K562 (cell line): ENCODE measurements around the gene BTBD16. TPM values are rescaled to one million over a fixed set of nuclear protein-coding genes. Genes with fewer than 3 reads are reported as not detected.

Experiments
- ATAC-seq: fragments of 200-7000 bp; cut with Tn5 transposase; 3 replicates; pipeline ENCODE4 v1.9.1; 2020; ENCODE audit warnings: moderate library complexity
- BruUV-seq: library from RNA; stranded (reverse); fragments of 400-500 nt; replicated peaks from 2 replicates; lab custom pipeline; 2021; lab: Mats Ljungman, UMichigan
- CTCF ChIA-PET: fragments of 300-600 bp; formaldehyde crosslinking; extraction: SDS; loops from one replicate; lab custom pipeline; 2021; ENCODE audit warnings: low intra/inter-chr PET ratio; lab: Yijun Ruan, JAX
- POLR2A ChIA-PET: fragments of 300-600, 350-650 bp; sonication (Branson Sonifier 250); formaldehyde crosslinking; extraction: SDS; loops from one replicate; lab custom pipeline; 2021; ENCODE audit warnings: antibody characterized with exemption, inconsistent platforms; lab: Yijun Ruan, JAX
- DNase-seq, 4 experiments: peaks; one replicate each; pipeline versions ENCODE4 v3.0.0 to v3.0.0-alpha.2; 2011 to 2018; ENCODE audit warnings: low spot score in 3 of 4, mixed read lengths in 3 of 4; ENCODE audit errors: extremely low read depth in 1 of 4
- FAIRE-seq: peaks from 2 replicates; lab custom pipeline; 2011; peaks lifted over from hg19 to GRCh38; lab: Jason Lieb, UNC
- H2AFZ ChIP-seq: 2 replicates; pipeline ENCODE4 v1.6.0; 2011; ENCODE audit warnings: low read depth, low read length, control low read depth, inconsistent platforms
- H3K27ac ChIP-seq: fragments of 200-600 bp; 3 replicates; pipeline ENCODE4 v1.8.0; 2011; ENCODE audit warnings: low read depth, mild to moderate bottlenecking, control low read depth, inconsistent platforms, low read length, moderate library complexity, mixed read lengths; ENCODE audit errors: extremely low read depth
- H3K27me3 ChIP-seq, 2 experiments: fragments of 300-600 bp in 1 of 2; 2 replicates in 1 of 2; 3 replicates in 1 of 2; pipeline versions ENCODE4 v1.6.0 to v1.8.0; 2011; ENCODE audit warnings: inconsistent platforms in 2 of 2, low read length in 2 of 2, mild to moderate bottlenecking in 1 of 2, mixed read lengths in 1 of 2, moderate library complexity in 1 of 2; ENCODE audit not compliant: control insufficient read depth in 2 of 2, insufficient read depth in 2 of 2
- H3K36me3 ChIP-seq: fragments of 300-600 bp; 3 replicates; pipeline ENCODE4 v1.8.0; 2011; ENCODE audit warnings: mild to moderate bottlenecking, low read length, inconsistent platforms; ENCODE audit not compliant: control insufficient read depth, insufficient read depth
- H3K4me1 ChIP-seq, 2 experiments: fragments of 200-600 bp in 1 of 2; replicated peaks in 1 of 2; 2 replicates in 1 of 2; 3 replicates in 1 of 2; pipeline versions ENCODE4 v1.5.1 to v1.8.0; 2011; ENCODE audit warnings: inconsistent platforms in 2 of 2, low read length in 2 of 2, mild to moderate bottlenecking in 1 of 2, mixed read lengths in 1 of 2, moderate library complexity in 1 of 2; ENCODE audit not compliant: control insufficient read depth in 2 of 2, insufficient read depth in 2 of 2
- H3K4me2 ChIP-seq: 2 replicates; pipeline ENCODE4 v1.6.1; 2011; ENCODE audit warnings: low read length, control low read depth, inconsistent platforms, mixed read lengths; ENCODE audit not compliant: insufficient read depth
- H3K4me3 ChIP-seq: fragments of 200-600 bp; sonication (generic), shearing (Covaris generic); 2 replicates; pipeline ENCODE4 v1.5.1; 2016; ENCODE audit warnings: control low read depth, inconsistent platforms
- H3K79me2 ChIP-seq: fragments of 200-600 bp; 3 replicates; pipeline ENCODE4 v1.8.0; 2011; ENCODE audit warnings: low read length, inconsistent platforms; ENCODE audit not compliant: control insufficient read depth, insufficient read depth
- H3K9ac ChIP-seq, 2 experiments: 2 replicates each; pipeline versions ENCODE4 v1.6.0 to v1.6.1; 2011; ENCODE audit warnings: low read depth in 2 of 2, low read length in 2 of 2, control low read depth in 1 of 2, inconsistent platforms in 1 of 2, mild to moderate bottlenecking in 1 of 2, mixed read lengths in 1 of 2; ENCODE audit not compliant: insufficient read depth in 1 of 2
- H3K9me1 ChIP-seq: one replicate; pipeline ENCODE4 v1.6.0; 2011; ENCODE audit warnings: inconsistent platforms, mild to moderate bottlenecking, low read length, moderate library complexity; ENCODE audit not compliant: control insufficient read depth, insufficient read depth
- H3K9me3 ChIP-seq: replicated peaks from 2 replicates; pipeline ENCODE4 v1.5.1; 2011; ENCODE audit warnings: low read depth, low read length, inconsistent platforms; ENCODE audit not compliant: control insufficient read depth, insufficient read depth
- H4K20me1 ChIP-seq: replicated peaks from 2 replicates; pipeline ENCODE4 v1.6.1; 2011; ENCODE audit warnings: low read length, inconsistent platforms, mixed read lengths; ENCODE audit not compliant: control insufficient read depth, insufficient read depth
- CHD2 ChIP-seq: IDR thresholded peaks from 2 replicates; pipeline ENCODE4 v1.6.1; 2011; ENCODE audit warnings: low read depth, low read length
- ETS2 ChIP-seq: IDR thresholded peaks from 2 replicates; pipeline ENCODE4 v1.6.1; 2016; ENCODE audit warnings: borderline replicate concordance, missing genetic modification characterization, mild to moderate bottlenecking, moderate library complexity, missing compliant biosample characterization; ENCODE audit not compliant: poor library complexity, severe bottlenecking
- NEUROD1 ChIP-seq: fragments of 150-350 bp; IDR thresholded peaks from 2 replicates; pipeline ENCODE4 v1.6.1; 2014; ENCODE audit warnings: borderline replicate concordance, low read length, low read depth; ENCODE audit not compliant: partially characterized antibody
- NFATC3 ChIP-seq: fragments of 450-650 bp; IDR thresholded peaks from 2 replicates; pipeline ENCODE4 v1.6.1; 2017; ENCODE audit warnings: mild to moderate bottlenecking
- WHSC1 ChIP-seq: IDR thresholded peaks from one replicate; pipeline ENCODE4 v1.6.1; 2012; ENCODE audit warnings: low read length, control low read depth, inconsistent platforms
- WGBS: fragments of 100-300 bp; shearing (Covaris generic); methylation state at CpG from one replicate; pipeline ENCODE4 v1.1.6; 2016; ENCODE audit warnings: low coverage, mixed read lengths; ENCODE audit not compliant: insufficient coverage; ENCODE audit errors: missing lambda C conversion rate; 5-methylcytosine and 5-hydroxymethylcytosine counted together
- in situ Hi-C: fragments of 300-500 bp; cut with MboI; formaldehyde crosslinking; loops from 4 replicates; pipeline ENCODE4 v1.15.0; 2018; ENCODE audit warnings: inconsistent platforms, mixed read lengths
- intact Hi-C: fragments of 100-400 bp; cut with micrococcal nuclease; formaldehyde crosslinking; loops from 2 replicates; pipeline ENCODE4 v1.14.2; 2022
- polyA plus RNA-seq, 8 experiments: library from polyadenylated mRNA; depleted of rRNA in 4 of 8; stranded (reverse) in 5 of 8; unstranded in 3 of 8; fragments of >200 nt; fragmentation: Nextera tagmentation in 2 of 8; fragmentation: Illumina TruSeq in 1 of 8; extraction: Ambion mirVana in 2 of 8; extraction: Trizol in 1 of 8; gene quantifications; 2 replicates each; pipeline versions ENCODE4 v1.2.1 to v1.2.3, GENCODE V29; 2011 to 2014; ENCODE audit warnings: inconsistent platforms in 1 of 8, missing spikeins in 1 of 8
- total RNA-seq, 7 experiments: library from RNA; depleted of rRNA in 6 of 7; stranded (reverse); fragments of >200 nt in 6 of 7; fragmentation: Illumina TruSeq in 2 of 7; extraction: Trizol in 2 of 7; gene quantifications; 2 replicates each; pipeline versions ENCODE4 v1.2.1 to v1.2.3, GENCODE V29; 2011 to 2021; ENCODE audit warnings: low replicate concordance in 1 of 7
- TF ChIP-seq, protein P1 (sequence below): sonication (generic); formaldehyde crosslinking; IDR thresholded peaks from 2 replicates; pipeline ENCODE4 v1.8.1; 2022; ENCODE audit warnings: missing genetic modification reagents
- TF ChIP-seq, protein P2 (sequence below): sonication (generic); IDR thresholded peaks from 2 replicates; pipeline ENCODE4 v1.6.1; 2016

The BTBD16 gene
- total and polyA plus RNA-seq, 9 of the 15 experiments (the other 6 are each of a cell fraction or from before 2014, with no cell fraction given) = 0.11 TPM; not detected in 8

DNA sequence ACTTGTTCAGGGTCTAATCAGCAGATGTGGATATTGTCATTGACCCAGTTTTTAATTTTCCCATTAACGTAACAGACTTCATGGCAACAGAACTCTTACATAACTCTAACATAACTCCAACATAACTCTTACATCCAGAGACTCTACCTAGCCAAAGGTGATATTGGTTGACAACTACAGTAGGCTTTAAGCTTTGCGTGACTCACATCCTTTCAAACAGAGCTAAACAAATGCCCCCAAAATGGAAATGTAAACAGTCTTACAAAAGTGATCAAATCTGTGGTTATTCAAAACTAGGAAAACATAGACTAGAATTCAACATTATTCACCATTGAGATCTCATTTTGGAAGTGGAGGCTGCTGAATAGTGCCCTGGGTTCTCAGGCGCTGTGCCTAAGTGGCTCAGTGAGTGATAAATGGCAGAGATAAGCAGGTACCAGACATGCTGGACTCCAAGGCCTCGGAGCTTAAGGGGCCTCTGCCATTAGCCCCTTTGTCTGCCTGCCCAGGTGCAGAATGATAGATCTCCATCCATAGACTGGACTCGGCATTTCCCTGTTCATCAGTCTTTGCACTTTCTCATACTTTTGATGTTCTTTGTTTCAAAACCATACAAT is 34.3 kb upstream of the BTBD16 start:
- Histone ChIP-seq H3K79me2 (no peaks in the 10 kb centered on the region), H3K9me1 (no peaks in the 10 kb centered on the region)
- POLR2A ChIA-PET = no interaction called here

More for the DNA sequence above, 34.3 kb upstream of the BTBD16 start:
- Histone ChIP-seq H3K9me3 (no peaks in the 10 kb centered on the region), H3K36me3 (no peaks in the 10 kb centered on the region), H3K27me3 (peaks cover 0 to 13% of the 10 kb centered on the region in 2 experiments; a peak in 3 of 5 replicates), H3K4me2 (no peak overlapping the region), H2AFZ (no peak overlapping the region), H4K20me1 (no peaks in the 10 kb centered on the region), H3K4me1 (no peaks in the 10 kb centered on the region), H3K27ac (no peak overlapping the region), H3K4me3 (no peak overlapping the region), H3K9ac (no peak overlapping the region)
- no peak for FAIRE-seq
- in situ Hi-C loops = no loop called here
- intact Hi-C loops = no loop called here
- ATAC-seq = no peak
- no peak for DNase-seq
- CTCF ChIA-PET = no interaction called here
- no TSS peak for BruUV-seq
- TF ChIP-seq WHSC1 (no peak), NFATC3 (no peak), CHD2 (no peak), ETS2 (tag) (no peak), NEUROD1 (no peak)
- TF ChIP-seq, protein P1, sequence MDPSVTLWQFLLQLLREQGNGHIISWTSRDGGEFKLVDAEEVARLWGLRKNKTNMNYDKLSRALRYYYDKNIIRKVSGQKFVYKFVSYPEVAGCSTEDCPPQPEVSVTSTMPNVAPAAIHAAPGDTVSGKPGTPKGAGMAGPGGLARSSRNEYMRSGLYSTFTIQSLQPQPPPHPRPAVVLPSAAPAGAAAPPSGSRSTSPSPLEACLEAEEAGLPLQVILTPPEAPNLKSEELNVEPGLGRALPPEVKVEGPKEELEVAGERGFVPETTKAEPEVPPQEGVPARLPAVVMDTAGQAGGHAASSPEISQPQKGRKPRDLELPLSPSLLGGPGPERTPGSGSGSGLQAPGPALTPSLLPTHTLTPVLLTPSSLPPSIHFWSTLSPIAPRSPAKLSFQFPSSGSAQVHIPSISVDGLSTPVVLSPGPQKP (CRISPR knock-in tag) = no peak
- TF ChIP-seq, protein P2, sequence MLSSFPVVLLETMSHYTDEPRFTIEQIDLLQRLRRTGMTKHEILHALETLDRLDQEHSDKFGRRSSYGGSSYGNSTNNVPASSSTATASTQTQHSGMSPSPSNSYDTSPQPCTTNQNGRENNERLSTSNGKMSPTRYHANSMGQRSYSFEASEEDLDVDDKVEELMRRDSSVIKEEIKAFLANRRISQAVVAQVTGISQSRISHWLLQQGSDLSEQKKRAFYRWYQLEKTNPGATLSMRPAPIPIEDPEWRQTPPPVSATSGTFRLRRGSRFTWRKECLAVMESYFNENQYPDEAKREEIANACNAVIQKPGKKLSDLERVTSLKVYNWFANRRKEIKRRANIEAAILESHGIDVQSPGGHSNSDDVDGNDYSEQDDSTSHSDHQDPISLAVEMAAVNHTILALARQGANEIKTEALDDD = no peak
- 2% methylated on average over 5 of the region's 5 CpGs for WGBS
